Hematopoietic multipotent progenitor cell treated with erythropoietin and hydrocortisone succinate and interleukin-3 and kit ligand, for 4 days (in vitro differentiated cells): ENCODE results near the gene TXLNB.
A peak's percentile ranks its signal among the peaks of the same experiment; 100 is the strongest.
"Not testable (repeated sequence)": the region's sequence is repeated elsewhere in the genome, so short reads cannot be mapped to it uniquely, and the experiment has no call there.

Source experiments
- DNase-seq: peaks from one replicate; pipeline ENCODE4 v3.0.0-alpha.2; 2015

Gene TXLNB

GRCh38 chr6:139308936-139309603 is 17.3 kb upstream of the TXLNB start:
- no peak for DNase-seq

- DNase-seq, result no peak
These were observed 16.6 kb upstream of the TXLNB start for GRCh38 chr6:139308286-139308916.

GRCh38 chr6:139306291-139306981 is 14.6 kb upstream of the TXLNB start:
- peak; percentile 29 for DNase-seq

- DNase-seq, result no peak
These were observed 11.4 kb upstream of the TXLNB start for GRCh38 chr6:139303185-139303584.

- no peak for DNase-seq
These were observed 6.1 kb upstream of the TXLNB start for GRCh38 chr6:139297921-139298320.

DNA sequence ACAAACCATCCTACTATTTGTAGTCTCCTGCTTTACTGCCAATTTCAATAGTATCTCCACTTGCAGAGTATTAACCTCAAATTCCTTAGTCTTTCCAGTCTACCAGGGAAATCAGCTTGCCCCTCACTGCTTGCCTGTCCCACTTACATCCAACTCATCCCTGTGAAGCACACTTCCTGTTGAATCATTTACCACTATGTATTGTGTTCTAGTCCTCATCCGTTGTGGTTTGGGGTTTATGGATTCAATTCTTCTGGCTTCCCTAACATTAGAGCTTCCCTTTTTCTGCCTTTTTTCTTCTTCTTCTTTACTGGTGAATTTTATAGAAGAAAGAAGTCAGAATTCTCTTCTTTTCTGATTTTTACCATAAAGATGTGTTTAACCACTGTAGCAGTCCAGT is 5.1 kb upstream of the TXLNB start:
- peak; percentile 70 for DNase-seq

DNA sequence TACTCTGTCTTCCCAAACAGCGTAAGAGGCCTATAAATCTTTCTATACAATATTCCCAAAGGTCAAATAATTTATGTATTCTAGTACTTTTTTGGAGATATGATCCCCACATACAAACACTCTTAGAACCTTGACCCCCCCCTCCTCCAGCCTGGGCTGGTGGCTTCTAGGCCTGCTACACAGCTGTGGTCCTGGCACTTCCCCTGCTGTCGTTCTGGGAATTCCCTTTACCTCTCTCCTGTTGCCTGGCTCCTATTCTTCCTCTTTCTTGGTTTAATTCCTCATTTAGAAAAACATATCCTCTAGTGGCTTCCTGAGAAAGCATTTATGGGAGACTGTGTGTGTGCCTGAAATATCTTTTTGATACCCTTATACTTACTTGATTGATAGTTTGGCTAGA is 4.1 kb upstream of the TXLNB start:
- DNase-seq, result no peak

DNA sequence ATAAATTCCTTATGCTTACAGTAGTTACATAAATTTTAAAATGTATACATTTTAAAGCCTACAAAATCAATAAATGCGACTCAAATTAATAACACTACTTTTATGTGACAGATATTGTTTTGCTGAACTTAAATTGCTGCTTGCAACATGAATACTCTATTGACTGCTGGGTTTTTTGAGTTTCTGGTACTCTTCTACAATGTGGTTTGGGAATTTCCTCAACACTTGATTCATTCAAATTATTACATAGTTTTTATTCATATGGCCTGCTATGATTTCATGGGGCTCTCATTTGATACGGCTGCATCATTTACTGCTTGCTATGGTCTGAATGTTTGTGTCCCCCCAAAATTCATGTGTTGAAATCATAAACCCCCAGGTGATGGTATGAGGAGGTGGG is 2.3 kb upstream of the TXLNB start:
- no peak for DNase-seq

- not testable (repeated sequence) for DNase-seq
These were observed 1.4 kb upstream of the TXLNB start for GRCh38 chr6:139293230-139293629.

DNA sequence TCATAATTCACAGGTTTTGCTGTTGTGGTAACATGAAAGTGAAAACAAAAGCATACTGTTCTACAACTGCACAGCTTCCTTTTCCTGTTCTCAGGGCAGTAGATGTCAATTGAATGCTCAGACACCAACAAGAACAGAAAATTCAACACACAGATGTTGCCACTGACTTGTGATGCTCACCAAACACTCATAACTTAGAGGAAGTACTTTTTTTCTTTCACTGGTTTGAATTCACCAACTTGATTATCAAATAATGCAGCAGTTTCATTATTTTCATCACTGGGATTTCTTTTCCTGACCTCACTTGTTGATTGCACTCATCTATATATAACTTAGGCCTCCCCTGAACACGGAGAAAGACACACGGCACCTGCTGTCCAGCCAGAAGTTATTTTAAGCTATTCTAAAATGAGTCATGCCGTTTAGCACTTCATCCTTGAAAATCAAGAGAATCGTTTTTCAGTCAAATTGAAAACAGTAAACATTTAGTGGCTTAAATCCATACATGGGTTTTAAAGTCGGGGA is 949 bp downstream of the TXLNB start:
- peak; percentile 83 for DNase-seq

DNA sequence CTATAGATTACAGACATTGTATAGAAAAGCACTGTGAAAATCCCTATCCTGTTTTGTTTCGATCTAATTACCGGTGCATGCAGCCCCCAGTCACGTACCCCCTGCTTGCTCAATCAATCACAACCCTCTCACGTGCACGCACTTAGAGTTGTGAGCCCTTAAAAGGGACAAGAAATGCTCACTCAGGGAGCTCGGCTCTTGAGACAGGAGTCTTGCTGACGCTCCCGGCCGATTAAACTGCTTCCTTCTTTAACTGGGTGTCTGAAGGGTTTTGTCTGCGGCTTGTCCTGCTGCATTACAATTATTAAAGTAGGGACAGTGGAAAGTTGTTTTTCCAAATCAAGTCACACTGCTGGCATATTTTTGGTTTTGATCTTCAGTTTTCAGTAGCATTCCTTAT is 2.6 kb downstream of the TXLNB start:
- no peak for DNase-seq

GRCh38 chr6:139288496-139289040 is 3.2 kb downstream of the TXLNB start:
- DNase-seq, result no peak

DNA sequence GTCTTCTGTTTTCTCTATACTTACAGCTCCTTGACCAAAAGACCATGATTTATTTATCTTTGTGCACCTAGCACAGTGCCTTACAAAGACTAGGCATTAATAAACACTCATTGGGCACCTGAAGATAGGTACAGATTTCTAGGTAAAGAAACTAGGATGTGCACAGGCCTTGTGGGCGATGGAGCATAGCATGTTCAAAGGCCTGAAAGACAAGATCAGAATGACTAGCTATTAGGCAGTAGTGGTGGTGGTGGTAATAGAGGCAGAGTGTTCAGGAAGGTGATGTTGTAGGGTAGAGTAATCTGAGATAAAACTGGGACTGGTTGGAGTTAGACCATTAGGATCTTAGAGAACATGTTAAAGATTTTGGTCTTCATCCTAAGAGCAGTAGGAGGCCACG is 3.9 kb downstream of the TXLNB start:
- no peak for DNase-seq

GRCh38 chr6:139286438-139286837 is 5.4 kb downstream of the TXLNB start:
- DNase-seq, result not testable (repeated sequence)

GRCh38 chr6:139285590-139285989 is 6.2 kb downstream of the TXLNB start:
- no peak for DNase-seq

DNA sequence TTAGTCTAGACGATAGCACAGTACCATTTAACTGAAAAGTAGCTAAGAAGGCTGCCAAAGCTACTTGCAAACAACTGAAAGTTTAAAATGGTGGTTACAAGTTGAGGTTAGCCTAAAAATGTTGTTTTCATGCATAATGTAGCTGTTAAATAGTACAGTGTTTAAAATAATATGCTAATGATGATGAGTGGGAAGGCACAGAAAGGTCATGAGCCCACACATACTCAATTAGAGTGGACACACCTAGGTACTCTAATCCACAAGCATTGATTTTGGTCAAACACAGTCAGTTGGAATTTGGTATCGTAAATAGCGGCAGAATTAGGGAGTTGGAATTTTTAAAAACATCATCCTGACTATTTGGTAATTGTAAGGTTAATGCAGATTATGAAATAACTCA is 7.0 kb downstream of the TXLNB start:
- DNase-seq, result no peak

DNA sequence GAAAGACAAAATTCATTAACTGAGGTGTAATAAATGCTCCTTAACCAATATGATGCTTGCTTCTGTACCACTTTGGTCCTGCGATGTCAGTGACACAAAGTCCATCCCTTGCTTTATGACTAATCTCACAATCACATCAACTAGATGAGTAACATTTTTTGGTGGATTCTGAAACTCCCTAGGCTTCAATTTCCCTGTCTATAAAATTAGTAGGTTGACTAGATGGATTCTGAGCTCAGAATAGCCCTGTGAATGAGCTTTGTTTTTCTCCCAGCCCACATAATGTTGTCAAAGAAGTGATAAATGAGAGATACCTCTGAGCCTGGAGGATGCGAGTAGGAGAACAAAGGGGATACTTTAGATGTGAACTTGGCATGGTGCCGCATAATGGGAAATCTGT is 9.1 kb downstream of the TXLNB start:
- DNase-seq, result no peak

DNA sequence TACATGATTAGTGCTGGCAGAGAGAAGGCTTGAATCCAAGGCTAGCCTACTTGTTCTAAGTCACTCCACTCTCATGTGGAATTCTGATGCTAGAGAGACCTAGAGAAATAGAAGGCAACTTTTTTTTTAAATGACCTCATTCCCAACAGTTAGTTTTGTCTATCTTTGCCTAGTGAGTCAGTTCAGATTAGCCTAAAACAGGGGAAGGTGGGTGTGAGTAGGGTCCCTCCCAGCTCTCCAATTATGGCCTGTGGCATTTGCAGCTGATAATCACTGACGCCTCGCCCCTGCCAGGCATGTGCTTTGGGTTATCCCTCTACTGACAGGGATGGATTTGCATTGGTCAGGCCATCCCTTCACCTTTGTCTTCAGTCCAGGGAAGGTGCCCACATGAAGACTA is 13.6 kb downstream of the TXLNB start:
- DNase-seq, result peak; percentile 61

DNA sequence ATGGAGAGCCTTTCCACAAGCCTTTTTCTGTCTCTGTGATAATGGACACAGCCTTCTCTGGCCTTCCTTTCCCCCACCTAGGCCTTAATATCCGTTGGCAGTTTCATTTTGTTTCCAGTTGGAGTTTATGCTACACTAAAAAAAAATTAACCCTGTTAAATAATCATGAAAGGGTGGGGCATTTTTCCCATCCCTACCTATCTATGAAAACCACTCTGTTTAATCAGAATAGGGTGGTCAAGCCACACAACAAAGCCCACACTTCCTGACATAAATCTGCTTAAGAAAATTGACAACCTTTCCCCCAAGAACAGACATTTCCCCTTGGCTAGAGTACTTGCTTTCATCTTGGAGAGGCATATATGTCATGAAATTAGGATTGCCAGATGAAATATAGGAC is 14.2 kb downstream of the TXLNB start:
- peak; percentile 58 for DNase-seq

DNA sequence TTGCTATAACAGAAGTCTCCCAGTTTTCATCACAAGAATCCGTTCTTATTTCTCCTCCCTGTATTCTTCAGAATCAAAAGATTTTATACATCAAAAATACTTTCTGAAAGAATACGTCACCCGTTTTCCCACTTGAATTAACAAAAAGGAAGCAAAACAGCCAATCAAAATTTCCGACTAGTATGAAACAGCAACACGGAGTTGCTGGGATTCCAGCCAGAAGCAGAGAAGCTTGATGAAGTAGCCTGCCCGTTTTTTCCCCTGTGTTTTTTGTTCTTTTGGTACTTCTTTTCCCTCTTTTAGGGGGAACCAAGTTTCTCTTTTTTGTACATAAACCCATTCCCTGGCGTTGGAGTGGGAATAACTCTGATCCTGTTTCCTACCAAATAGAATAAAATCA is 14.6 kb downstream of the TXLNB start:
- DNase-seq, result no peak

DNA sequence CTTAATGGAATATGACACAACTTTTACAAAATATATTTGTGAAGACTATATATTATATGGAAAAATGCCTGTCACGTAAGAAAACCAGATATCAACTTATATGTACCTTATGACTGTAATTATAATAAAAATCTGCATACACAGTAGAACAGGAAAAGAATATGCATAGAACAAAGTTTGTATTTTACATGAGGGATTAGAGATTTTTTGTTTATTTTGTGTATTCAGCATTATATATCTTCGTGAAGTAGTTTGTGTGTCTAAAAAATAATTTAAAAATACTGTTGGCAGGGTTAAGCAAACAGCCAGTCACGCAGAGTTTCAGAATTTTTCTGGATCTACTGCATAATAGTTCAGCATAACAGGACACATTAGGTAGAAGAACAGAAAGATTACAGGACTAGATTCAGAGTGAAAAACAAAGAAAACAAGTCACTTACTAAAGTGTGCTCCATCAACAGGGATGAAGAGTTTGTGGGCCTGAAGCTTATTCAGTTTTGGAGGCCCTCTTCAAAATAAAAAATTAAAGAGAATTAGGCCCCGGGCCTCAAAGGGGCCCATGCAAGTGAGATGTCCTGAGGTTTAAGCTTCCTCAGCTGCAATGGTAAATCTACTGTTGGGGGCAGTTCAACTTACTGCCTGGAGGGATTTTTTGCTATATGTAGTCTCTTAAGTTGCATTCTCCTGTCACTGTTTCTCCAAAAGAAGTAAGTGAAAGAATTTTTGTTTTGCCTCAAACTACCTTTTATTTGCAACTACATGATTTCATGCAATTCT is 16.3 kb downstream of the TXLNB start:
- no peak for DNase-seq

- DNase-seq, result no peak
These were observed 20.7 kb downstream of the TXLNB start for GRCh38 chr6:139271056-139271455.

DNA sequence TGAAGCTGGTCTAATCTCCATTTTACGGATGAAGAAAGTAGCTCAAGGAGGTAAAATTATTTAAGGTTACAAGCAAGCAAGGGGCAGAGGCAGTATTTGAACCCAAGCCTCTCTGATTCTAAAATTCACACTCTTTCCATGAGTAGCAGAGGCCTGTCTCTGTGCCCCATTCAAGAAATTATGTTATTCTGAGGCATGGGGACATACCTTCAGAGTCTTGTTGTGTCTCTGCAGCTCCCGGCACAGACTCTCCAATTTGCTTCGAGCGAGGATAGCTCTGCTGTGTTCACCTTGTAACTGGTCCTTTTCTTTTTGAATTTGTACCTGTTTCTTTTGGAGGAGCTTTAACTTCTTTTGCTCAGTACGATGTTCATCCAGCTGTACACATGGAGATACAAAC is 21.5 kb downstream of the TXLNB start:
- no peak for DNase-seq
